Stimulated activated effector memory CD8-positive, alpha-beta T cell treated with anti-CD3 and anti-CD28 coated beads, Interleukin-12 subunit alpha, Interleukin-12 subunit beta, amount 100 ng/mL, for 72 hours (primary cell): ENCODE measurements around the gene JAK3.
"Not testable (repeated sequence)": the region's sequence is repeated elsewhere in the genome, so short reads cannot be mapped to it uniquely, and the experiment has no call there.

Source experiments
- ATAC-seq: fragments of 150-1000 bp; cut with Tn5 transposase; 2 replicates; pipeline ENCODE4 v1.10.0; 2021
- DNase-seq, 2 donors: peaks; one replicate each; pipeline ENCODE4 v3.0.0; 2021 to 2022; ENCODE audit warnings: low spot score in 2 of 2
- H3K27ac Mint-ChIP-seq: one replicate; pipeline ENCODE4 v1.8.0; 2022; ENCODE audit warnings: mild to moderate bottlenecking, mixed read lengths
- H3K36me3 Mint-ChIP-seq: one replicate; pipeline ENCODE4 v1.8.0; 2022; ENCODE audit warnings: mild to moderate bottlenecking, mixed read lengths
- H3K4me1 Mint-ChIP-seq: one replicate; pipeline ENCODE4 v1.8.0; 2022; ENCODE audit warnings: mixed read lengths
- H3K4me3 Mint-ChIP-seq: one replicate; pipeline ENCODE4 v1.8.0; 2022; ENCODE audit warnings: mild to moderate bottlenecking, mixed read lengths
- H3K9me3 Mint-ChIP-seq: one replicate; pipeline ENCODE4 v1.8.0; 2022; ENCODE audit warnings: mixed read lengths

Gene JAK3

DNA sequence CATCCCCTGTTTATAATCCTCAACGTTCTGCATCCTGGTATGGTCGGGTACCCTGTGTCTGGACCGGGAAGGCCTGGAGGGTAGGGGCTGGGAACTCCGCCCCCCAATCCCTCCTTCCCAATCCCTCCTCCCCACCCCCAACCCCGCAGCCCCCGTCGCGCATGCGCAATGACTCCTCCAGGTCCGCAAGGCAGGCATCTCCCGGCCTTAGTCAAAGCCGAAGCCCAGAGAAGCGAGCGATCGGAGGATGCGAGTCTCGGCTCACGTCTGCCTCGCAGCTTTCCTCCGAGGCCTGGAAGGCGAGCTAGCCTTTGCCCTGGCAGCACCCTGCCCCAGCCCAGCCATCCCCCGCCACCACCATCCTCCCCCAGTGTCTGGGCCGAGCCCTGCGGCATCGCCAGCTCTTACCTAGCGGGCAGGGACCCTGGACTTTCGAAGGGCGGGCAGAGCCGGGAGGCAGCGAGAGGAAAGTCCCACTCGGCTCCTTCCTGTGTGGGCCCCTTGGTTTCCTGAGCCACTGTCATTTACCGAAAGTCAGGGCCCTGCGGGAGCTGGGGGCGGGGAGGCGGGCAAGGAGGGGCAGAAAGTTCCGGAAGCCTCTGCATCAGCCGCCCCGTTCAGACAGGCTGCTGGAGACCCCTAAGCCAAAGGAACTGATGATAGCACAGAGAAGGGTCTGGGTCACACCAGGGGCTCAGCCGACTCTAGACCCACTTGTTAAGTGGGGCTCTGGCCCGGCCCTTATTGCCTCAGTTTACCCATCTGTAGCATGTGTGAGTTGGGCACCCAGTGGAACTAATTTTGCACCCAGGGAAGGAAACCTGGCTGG, at the start of gene JAK3:
TSS of gene JAK3 (minus strand) at position 445 of the 829 bp plus-strand sequence. CDS start 3,565 bp downstream, outside the sequence.
- peak; percentile 91 for ATAC-seq
- H3K36me3 Mint-ChIP-seq: peaks cover 54% of the 10 kb centered on the region
- peaks cover 76% of the 10 kb centered on the region for H3K4me1 Mint-ChIP-seq
- DNase-seq: peak; percentile 81 to 97
- no peaks in the 10 kb centered on the region for H3K9me3 Mint-ChIP-seq
- peak within 1 kb of the TSS; percentile 74 for H3K4me3 Mint-ChIP-seq
- H3K27ac Mint-ChIP-seq: peak within 1 kb of the TSS; percentile 97

DNA sequence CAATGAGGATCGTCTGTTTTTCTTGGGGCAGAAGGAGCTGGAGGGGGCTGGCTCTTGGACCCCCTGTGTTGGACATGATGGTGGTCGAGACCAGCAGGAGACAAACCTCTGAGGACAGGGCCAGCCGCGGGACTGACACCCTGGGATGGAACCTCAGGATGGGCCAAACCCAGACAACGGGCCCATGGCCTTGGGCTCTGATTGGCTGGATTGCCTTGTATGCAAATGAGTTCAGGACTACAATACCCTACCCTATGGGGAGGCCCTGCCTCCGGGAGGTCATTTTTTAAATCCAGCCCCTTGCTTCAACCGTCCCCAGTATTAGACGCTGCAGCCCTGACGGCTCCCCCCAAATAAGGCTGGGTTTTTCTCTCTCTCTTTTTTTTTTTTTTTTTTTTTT, 46.0 kb upstream of the JAK3 start:
- ATAC-seq: no peak
- Mint-ChIP-seq H3K36me3 (no peaks in the 10 kb centered on the region), H3K9me3 (no peaks in the 10 kb centered on the region), H3K27ac (no peak overlapping the region), H3K4me1 (no peaks in the 10 kb centered on the region), H3K4me3 (no peak overlapping the region)
- DNase-seq: no peak

DNA sequence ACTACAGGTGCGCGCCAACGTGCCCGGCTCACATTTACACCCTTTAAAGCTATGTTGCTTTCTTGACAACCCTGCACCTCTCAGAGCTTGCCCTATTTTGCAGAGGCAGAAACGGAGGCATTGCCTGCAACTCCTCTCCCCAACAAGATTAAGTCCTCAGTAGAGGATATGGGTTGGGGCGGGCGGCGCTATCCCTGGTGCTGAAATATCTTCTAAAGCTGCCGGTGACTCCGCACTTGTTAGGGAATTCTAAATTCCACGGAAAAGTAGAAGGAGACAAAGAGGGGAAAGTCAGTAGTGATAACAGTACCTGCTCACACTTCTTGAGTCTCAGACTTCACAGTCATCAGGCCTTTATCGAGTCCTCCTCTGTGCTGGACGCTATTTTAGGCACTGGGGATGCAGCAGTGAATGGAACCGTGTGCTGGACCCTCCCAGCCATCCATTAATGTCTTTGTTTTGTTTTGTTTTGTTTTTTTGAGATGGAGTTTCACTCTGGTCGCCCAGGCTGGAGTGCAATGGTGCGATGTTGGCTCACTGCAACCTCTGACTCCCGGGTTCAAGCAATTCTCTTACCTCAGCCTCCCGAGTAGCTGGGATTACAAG, 41.9 kb upstream of the JAK3 start:
- Mint-ChIP-seq H3K4me1 (no peaks in the 10 kb centered on the region), H3K4me3 (no peak overlapping the region), H3K9me3 (no peaks in the 10 kb centered on the region), H3K36me3 (no peaks in the 10 kb centered on the region), H3K27ac (no peak overlapping the region)
- ATAC-seq (no peak), DNase-seq (no peak)

DNA sequence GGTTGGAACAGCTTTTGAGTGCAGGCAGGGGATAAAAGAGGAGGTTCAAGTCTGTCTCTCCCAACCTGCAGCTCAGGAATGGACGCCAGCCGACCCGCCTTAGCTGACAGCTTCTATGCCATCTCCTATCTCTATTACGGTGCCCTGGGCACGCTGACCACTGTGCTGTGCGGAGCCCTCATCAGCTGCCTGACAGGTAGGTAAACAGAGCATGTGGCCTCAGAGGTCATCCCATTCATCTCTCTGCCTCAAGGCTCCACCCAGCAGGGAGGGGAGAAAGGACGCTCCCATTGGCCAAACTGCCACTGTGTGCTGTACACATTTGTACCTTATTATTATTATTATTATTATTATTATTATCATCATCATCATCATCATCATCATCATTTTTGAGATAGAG, 40.5 kb upstream of the JAK3 start:
- H3K9me3 Mint-ChIP-seq: no peaks in the 10 kb centered on the region
- H3K4me3 Mint-ChIP-seq: no peak overlapping the region
- DNase-seq: no peak
- no peaks in the 10 kb centered on the region for H3K4me1 Mint-ChIP-seq
- H3K27ac Mint-ChIP-seq: no peak overlapping the region
- H3K36me3 Mint-ChIP-seq: no peaks in the 10 kb centered on the region
- ATAC-seq: no peak

DNA sequence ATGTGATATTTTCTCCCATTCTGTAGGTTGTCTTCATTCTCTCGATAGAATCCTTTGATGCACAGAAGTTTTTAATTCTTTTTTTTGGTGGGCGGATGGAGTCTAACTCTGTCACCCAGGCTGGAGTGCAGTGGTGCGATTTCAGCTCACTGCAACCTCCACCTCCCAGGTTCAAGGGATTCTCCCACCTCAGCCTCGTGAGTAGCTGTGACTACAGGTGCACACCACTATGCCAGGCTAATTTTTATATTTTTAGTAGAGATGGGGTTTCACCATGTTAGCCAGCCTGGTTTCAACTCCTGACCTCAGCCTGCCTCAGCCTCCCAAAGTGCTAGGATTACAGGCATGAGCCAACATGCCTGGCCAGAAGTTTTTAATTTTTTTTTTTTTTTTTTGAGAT, 39.4 kb upstream of the JAK3 start:
- not testable (repeated sequence) for H3K4me1 Mint-ChIP-seq, H3K4me3 Mint-ChIP-seq, DNase-seq, H3K27ac Mint-ChIP-seq, H3K36me3 Mint-ChIP-seq, ATAC-seq, H3K9me3 Mint-ChIP-seq

DNA sequence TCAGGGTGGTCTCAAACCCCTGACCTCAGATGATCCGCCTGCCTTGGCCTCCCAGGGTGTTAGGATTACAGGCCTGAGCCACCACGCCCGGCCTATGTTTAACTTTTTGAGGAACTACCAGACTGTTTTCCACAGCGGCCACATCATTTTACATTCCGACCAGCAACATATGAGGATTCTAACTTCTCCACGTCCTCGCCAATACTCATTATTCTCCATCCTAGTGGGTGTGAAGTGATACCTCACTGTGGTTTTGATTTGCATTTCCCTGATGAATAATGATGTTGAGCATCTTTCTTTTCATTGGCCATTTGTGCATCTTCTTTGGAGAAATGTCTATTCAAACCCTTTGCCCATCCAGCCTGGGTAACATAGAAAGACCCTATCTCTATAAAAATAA, 38.7 kb upstream of the JAK3 start:
- Mint-ChIP-seq H3K4me3 (no peak overlapping the region), H3K4me1 (no peaks in the 10 kb centered on the region), H3K9me3 (no peaks in the 10 kb centered on the region), H3K27ac (no peak overlapping the region), H3K36me3 (no peaks in the 10 kb centered on the region)
- ATAC-seq (no peak), DNase-seq (no peak)

DNA sequence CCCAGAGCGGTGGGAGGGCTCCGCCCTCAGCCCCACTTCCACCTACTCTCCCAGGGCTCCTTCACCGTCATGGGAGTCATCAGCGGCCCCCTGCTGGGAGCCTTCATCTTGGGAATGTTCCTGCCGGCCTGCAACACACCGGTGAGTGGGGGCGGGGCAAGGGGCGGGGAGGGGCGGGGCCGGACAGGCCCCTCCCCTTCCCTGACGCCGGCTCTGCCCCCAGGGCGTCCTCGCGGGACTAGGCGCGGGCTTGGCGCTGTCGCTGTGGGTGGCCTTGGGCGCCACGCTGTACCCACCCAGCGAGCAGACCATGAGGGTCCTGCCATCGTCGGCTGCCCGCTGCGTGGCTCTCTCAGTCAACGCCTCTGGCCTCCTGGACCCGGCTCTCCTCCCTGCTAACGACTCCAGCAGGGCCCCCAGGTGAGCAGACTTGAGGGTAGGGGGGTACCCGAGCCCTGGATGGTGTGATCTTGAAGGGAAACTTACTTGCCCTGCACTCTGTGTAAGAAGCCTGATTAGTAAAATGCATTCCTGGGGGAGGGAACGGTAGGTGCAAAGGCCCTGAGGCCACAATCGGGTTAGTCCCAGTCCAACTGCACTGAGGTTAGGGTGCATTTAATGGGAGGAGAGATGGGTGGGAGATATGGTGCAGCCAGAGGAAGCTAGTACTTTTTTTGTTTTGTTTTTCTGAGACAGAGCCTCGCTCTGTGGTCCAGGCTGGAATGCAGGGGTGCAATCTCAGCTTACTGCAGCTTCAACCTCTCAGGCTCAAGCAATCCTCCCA, 36.0 kb upstream of the JAK3 start:
- no peaks in the 10 kb centered on the region for H3K9me3 Mint-ChIP-seq
- H3K4me3 Mint-ChIP-seq: no peak overlapping the region
- ATAC-seq: no peak

DNA sequence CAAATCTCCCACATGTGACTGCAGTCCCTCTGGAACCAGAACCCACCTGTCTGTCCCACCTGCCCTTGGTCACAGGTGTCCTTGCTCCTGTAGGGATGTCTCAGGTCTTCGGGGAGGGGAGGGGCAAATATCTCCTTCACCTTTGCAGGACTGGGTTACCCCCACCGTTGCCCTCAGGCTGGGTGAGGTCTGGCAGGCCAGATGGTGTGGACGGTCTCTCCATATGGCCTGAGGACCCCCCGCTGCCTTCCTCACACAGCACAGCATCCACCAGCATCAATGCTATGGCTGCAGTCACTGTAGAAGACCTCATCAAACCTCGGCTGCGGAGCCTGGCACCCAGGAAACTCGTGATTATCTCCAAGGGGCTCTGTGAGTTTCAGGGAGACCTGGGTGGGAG, 33.9 kb upstream of the JAK3 start:
- H3K9me3 Mint-ChIP-seq: no peaks in the 10 kb centered on the region
- H3K4me3 Mint-ChIP-seq: no peak overlapping the region
- DNase-seq: no peak
- H3K36me3 Mint-ChIP-seq: no peaks in the 10 kb centered on the region
- no peak for ATAC-seq
- no peak overlapping the region for H3K27ac Mint-ChIP-seq
- no peaks in the 10 kb centered on the region for H3K4me1 Mint-ChIP-seq

More for the DNA sequence above, 36.0 kb upstream of the JAK3 start:
- DNase-seq: no peak
- no peaks in the 10 kb centered on the region for H3K4me1 Mint-ChIP-seq
- H3K36me3 Mint-ChIP-seq: no peaks in the 10 kb centered on the region
- H3K27ac Mint-ChIP-seq: no peak overlapping the region

DNA sequence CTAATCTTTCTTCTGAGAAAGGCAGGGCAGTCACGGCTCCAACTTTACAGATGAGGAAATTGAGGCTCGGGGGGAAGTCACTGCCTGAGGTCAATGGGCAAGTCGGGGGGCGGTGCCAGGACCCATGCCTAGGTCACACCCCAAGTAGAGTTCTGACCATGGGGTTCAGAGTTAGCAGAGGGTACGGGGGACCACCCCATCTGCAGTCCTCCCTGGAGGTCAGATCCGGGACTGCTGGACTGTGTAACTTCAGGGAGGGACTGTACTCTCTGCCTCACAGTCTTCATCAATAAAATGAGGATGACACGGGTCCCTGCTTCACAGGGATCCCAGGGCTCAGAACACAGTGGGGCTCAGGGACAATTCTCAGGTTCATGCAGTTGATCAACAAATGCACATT, 31.7 kb upstream of the JAK3 start:
- no peak for ATAC-seq
- Mint-ChIP-seq H3K4me3 (no peak overlapping the region), H3K36me3 (no peaks in the 10 kb centered on the region), H3K4me1 (peaks cover 4% of the 10 kb centered on the region), H3K9me3 (no peaks in the 10 kb centered on the region), H3K27ac (no peak overlapping the region)
- no peak for DNase-seq

DNA sequence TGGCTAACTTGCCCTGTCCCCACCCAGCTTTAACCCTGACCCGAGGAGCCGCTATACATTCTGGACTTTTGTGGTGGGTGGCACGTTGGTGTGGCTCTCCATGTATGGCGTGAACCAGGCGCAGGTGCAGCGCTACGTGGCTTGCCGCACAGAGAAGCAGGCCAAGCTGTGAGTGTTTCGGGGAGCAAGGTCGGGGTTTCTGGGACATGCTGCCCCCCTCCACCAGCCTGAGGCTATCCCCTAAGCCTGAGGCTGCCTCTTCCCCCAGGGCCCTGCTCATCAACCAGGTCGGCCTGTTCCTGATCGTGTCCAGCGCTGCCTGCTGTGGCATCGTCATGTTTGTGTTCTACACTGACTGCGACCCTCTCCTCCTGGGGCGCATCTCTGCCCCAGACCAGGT, 29.9 kb upstream of the JAK3 start:
- peaks cover 8% of the 10 kb centered on the region for H3K4me1 Mint-ChIP-seq
- DNase-seq: no peak

DNA sequence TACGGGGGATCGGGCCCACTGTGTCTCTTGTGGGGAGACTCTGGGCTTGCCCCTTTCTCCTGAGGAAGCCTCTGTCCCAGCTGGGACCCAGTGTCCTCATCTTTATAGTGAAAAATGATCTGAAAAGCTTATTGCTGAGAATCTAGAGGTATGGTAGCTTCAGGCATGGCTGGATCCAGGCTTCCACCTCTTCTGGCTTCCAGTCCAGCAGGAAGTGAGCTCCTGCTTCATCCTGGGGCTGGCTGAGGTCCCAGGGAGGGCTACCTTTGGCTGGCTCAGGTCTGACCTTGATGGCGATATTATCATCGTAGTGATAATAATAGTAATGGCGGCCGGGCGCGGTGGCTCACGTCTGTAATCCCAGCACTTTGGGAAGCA, 27.0 kb upstream of the JAK3 start:
- H3K27ac Mint-ChIP-seq: no peak overlapping the region
- ATAC-seq (no peak), DNase-seq (no peak)
- no peaks in the 10 kb centered on the region for H3K36me3 Mint-ChIP-seq
- no peaks in the 10 kb centered on the region for H3K9me3 Mint-ChIP-seq
- peaks cover 27% of the 10 kb centered on the region for H3K4me1 Mint-ChIP-seq
- peak overlapping the region; percentile 71 for H3K4me3 Mint-ChIP-seq

More for the DNA sequence above, 29.9 kb upstream of the JAK3 start:
- Mint-ChIP-seq H3K36me3 (no peaks in the 10 kb centered on the region), H3K27ac (no peak overlapping the region), H3K9me3 (no peaks in the 10 kb centered on the region), H3K4me3 (no peak overlapping the region)
- no peak for ATAC-seq

DNA sequence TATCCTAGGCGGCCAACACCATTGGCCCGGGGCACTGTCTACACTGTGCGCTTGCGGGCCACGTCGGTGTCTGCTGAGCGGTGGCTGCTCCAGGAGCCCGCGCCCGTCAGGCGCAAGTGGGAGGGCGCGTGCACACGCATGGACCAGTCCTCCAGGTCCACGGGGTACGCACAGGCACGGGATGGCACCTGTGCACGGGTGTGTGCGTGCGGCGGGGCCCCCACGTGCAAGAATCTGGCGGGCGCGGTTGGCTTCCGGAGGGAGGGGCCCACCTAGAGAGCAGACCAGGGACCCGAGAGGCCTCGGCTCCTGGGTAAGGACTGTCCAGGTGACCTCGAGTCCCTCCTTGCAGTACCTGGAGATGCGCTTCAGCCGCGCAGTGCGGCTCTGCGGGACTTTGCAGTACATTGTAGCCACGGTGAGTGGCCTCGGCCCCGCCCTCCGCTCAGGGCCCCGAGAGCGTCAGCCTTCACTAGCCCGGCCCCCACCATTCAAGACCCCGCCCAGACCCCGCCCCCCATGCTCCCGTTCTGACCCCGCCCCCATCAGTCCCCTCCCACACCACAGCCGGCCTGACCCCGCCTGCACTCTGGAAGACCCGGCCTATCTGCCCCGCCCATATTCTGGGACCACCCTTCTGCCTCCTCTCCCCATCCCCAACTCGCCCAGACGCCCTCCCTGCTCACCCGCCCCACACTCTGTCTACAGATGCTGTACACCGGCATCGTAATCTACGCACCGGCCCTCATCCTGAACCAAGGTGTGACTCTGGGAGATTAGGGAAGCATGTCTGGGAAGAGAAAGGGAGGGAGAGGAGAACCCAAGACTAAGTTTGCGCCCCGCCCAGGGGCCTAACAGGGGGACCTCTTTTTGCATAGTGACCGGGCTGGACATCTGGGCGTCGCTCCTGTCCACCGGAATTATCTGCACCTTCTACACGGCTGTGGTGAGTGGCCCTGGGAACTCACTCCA, 26.3 kb upstream of the JAK3 start:
- Mint-ChIP-seq H3K9me3 (no peaks in the 10 kb centered on the region), H3K4me3 (peak overlapping the region; percentile 71), H3K36me3 (no peaks in the 10 kb centered on the region), H3K4me1 (peaks cover 27% of the 10 kb centered on the region), H3K27ac (no peak overlapping the region)
- peak; percentile 41 to 74 for DNase-seq
- ATAC-seq: peak; percentile 85

DNA sequence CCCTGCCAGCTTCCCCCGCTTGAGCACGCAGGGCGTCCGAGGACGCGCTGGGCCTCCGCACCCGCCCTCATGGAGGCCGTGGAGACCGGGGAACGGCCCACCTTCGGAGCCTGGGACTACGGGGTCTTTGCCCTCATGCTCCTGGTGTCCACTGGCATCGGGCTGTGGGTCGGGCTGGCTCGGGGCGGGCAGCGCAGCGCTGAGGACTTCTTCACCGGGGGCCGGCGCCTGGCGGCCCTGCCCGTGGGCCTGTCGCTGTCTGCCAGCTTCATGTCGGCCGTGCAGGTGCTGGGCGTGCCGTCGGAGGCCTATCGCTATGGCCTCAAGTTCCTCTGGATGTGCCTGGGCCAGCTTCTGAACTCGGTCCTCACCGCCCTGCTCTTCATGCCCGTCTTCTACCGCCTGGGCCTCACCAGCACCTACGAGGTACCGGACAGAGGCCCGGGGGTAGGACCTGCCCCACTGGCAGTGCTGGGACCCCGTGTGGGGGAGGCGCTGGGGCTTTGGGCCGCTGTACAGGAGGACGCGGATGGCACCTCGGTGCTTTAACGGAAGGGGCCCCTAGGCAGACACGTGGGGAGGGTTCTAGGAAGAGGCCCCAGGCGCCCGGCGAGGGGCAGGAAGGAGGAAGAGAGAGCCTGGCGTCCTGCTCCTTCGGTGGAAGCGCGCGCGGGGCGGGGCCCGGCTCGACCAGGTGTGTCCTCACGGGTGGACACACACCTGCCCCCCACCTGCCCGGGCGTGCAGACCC, 24.6 kb upstream of the JAK3 start:
- peaks cover 27% of the 10 kb centered on the region for H3K4me1 Mint-ChIP-seq
- no peaks in the 10 kb centered on the region for H3K9me3 Mint-ChIP-seq
- no peaks in the 10 kb centered on the region for H3K36me3 Mint-ChIP-seq
- ATAC-seq: peak; percentile 66
- no peak overlapping the region for H3K27ac Mint-ChIP-seq
- peak overlapping the region; percentile 71 for H3K4me3 Mint-ChIP-seq
- peak in 1 of 2 donors; percentile 74 for DNase-seq

DNA sequence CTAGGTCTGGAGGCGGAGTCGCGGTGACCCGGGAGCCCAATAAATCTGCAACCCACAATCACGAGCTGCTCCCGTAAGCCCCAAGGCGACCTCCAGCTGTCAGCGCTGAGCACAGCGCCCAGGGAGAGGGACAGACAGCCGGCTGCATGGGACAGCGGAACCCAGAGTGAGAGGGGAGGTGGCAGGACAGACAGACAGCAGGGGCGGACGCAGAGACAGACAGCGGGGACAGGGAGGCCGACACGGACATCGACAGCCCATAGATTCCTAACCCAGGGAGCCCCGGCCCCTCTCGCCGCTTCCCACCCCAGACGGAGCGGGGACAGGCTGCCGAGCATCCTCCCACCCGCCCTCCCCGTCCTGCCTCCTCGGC, 24.1 kb upstream of the JAK3 start, which contains the start of gene SLC5A5:
TSS of gene SLC5A5 (plus strand) at position 68 of the 373 bp plus-strand sequence. CDS start 375 bp downstream, outside the sequence.
- ATAC-seq: peak; percentile 9
- DNase-seq: no peak
- H3K9me3 Mint-ChIP-seq: no peaks in the 10 kb centered on the region
- no peaks in the 10 kb centered on the region for H3K36me3 Mint-ChIP-seq
- H3K27ac Mint-ChIP-seq: no peak within 1 kb of the TSS
- peaks cover 27% of the 10 kb centered on the region for H3K4me1 Mint-ChIP-seq
- H3K4me3 Mint-ChIP-seq: peak within 1 kb of the TSS; percentile 71
